ENCODE measurements around the gene DIP2B. TPM values are rescaled to one million over a fixed set of nuclear protein-coding genes. Genes with fewer than 3 reads are reported as not detected.

The DIP2B gene
- total RNA-seq, 1 donor from 2014 or later: 21.1 TPM

- FAIRE-seq (no peak), DNase-seq (ENCODE audit: low read depth) (peak; percentile 21)
- no peaks in the 10 kb centered on the region for H3K27me3 ChIP-seq (ENCODE audit: control insufficient read depth, insufficient read depth, low read length)
- no peak overlapping the region for H3K4me3 ChIP-seq (ENCODE audit: low read depth, low read length)
- TF ChIP-seq CTCF (IDR thresholded peaks at IDR 0.05; ENCODE audit: insufficient read depth, low read length, severe bottlenecking): no peak
- no peaks in the 10 kb centered on the region for H3K36me3 ChIP-seq (ENCODE audit: control insufficient read depth, insufficient read depth, low read length)
Measured at GRCh38 chr12:50507930-50508329, 3.1 kb downstream of the DIP2B start.

GRCh38 chr12:50508414-50508813 is 3.6 kb downstream of the DIP2B start:
- Histone ChIP-seq H3K36me3 (ENCODE audit: control insufficient read depth, insufficient read depth, low read length) (no peaks in the 10 kb centered on the region), H3K27me3 (ENCODE audit: control insufficient read depth, insufficient read depth, low read length) (no peaks in the 10 kb centered on the region), H3K4me3 (ENCODE audit: low read depth, low read length) (no peak overlapping the region)
- FAIRE-seq: no peak
- no peak for TF ChIP-seq CTCF (IDR thresholded peaks at IDR 0.05; ENCODE audit: insufficient read depth, low read length, severe bottlenecking)
- DNase-seq (ENCODE audit: low read depth): no peak

GRCh38 chr12:50508970-50509663 is 4.3 kb downstream of the DIP2B start:
- no peak for TF ChIP-seq CTCF (IDR thresholded peaks at IDR 0.05; ENCODE audit: insufficient read depth, low read length, severe bottlenecking)
- no peaks in the 10 kb centered on the region for H3K36me3 ChIP-seq (ENCODE audit: control insufficient read depth, insufficient read depth, low read length)
- DNase-seq (ENCODE audit: low read depth) (peak; percentile 20), FAIRE-seq (no peak)
- H3K4me3 ChIP-seq (ENCODE audit: low read depth, low read length): no peak overlapping the region
- H3K27me3 ChIP-seq (ENCODE audit: control insufficient read depth, insufficient read depth, low read length): no peaks in the 10 kb centered on the region

- FAIRE-seq (no peak), DNase-seq (ENCODE audit: low read depth) (no peak)
- TF ChIP-seq CTCF (IDR thresholded peaks at IDR 0.05; ENCODE audit: insufficient read depth, low read length, severe bottlenecking): no peak
- peaks cover 1% of the 10 kb centered on the region for H3K36me3 ChIP-seq (ENCODE audit: control insufficient read depth, insufficient read depth, low read length)
- no peak overlapping the region for H3K4me3 ChIP-seq (ENCODE audit: low read depth, low read length)
- H3K27me3 ChIP-seq (ENCODE audit: control insufficient read depth, insufficient read depth, low read length): no peaks in the 10 kb centered on the region
Measured at GRCh38 chr12:50514526-50515276, 9.9 kb downstream of the DIP2B start.

GRCh38 chr12:50515587-50515986 is 10.8 kb downstream of the DIP2B start:
- Histone ChIP-seq H3K36me3 (ENCODE audit: control insufficient read depth, insufficient read depth, low read length) (peaks cover 1% of the 10 kb centered on the region), H3K4me3 (ENCODE audit: low read depth, low read length) (no peak overlapping the region), H3K27me3 (ENCODE audit: control insufficient read depth, insufficient read depth, low read length) (no peaks in the 10 kb centered on the region)
- TF ChIP-seq CTCF (IDR thresholded peaks at IDR 0.05; ENCODE audit: insufficient read depth, low read length, severe bottlenecking): no peak
- DNase-seq (ENCODE audit: low read depth) (no peak), FAIRE-seq (no peak)
